ENCODE results near the gene CCDC158.

Gene CCDC158

GRCh38 chr4:76401654-76402053, 19.3 kb downstream of the CCDC158 start:
- Mint-ChIP-seq H3K4me1 (ENCODE audit: low read depth) (no peaks in the 10 kb centered on the region), H3K9me3 (no peaks in the 10 kb centered on the region), H3K36me3 (ENCODE audit: low read depth) (no peaks in the 10 kb centered on the region), H3K4me3 (no peak overlapping the region), H3K27me3 (peaks cover 17% of the 10 kb centered on the region), H3K27ac (no peak overlapping the region)
- DNase-seq = no peak

DNA sequence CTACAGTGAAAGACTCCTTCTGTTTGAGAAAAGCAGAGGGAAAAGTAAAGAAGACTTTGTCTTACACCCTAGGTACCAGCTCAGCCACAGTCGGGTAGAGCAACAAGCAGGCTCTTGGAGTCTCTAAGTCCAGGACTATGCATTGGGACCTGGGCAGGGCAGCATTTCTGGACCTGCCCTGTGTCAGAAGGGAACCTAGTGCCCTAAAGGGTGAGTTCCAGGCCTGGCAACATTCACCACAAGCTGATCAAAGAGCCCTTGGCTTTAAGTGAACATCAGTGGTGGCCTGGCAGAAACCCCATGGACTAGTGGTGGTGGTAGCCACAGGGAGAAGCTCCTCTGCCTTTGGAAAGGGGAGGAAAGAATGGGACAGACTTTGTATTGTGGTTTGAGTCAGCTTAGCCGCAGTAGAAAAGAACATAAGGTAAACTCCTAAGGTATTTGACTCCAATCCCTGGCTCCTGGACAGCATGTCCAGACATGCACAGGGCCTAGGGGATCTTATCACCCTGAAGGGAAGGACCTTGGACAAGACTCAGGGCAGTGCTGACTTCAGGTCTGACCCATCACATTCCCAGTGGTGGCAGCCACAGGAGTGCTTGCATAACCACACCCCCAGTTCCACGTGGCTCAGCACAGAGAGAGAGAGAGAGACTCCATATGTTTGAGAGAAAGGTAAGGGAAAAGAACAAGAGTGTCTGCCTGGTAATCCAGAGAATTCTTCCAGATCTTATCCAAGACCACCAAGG, 32.6 kb downstream of the CCDC158 start:
- no peak for DNase-seq
- Mint-ChIP-seq H3K36me3 (ENCODE audit: low read depth) (no peaks in the 10 kb centered on the region), H3K4me1 (ENCODE audit: low read depth) (no peaks in the 10 kb centered on the region), H3K27me3 (peaks cover 56% of the 10 kb centered on the region), H3K4me3 (no peak overlapping the region), H3K27ac (no peak overlapping the region), H3K9me3 (peaks cover 11% of the 10 kb centered on the region)

GRCh38 chr4:76386566-76387305, 34.2 kb downstream of the CCDC158 start:
- Mint-ChIP-seq H3K4me1 (ENCODE audit: low read depth) (no peaks in the 10 kb centered on the region), H3K27ac (no peak overlapping the region), H3K27me3 (peaks cover 53% of the 10 kb centered on the region), H3K36me3 (ENCODE audit: low read depth) (no peaks in the 10 kb centered on the region), H3K4me3 (no peak overlapping the region), H3K9me3 (peaks cover 9% of the 10 kb centered on the region)
- no peak for DNase-seq

GRCh38 chr4:76385974-76386373, 35.0 kb downstream of the CCDC158 start:
- H3K4me1 Mint-ChIP-seq (ENCODE audit: low read depth) = no peaks in the 10 kb centered on the region
- no peaks in the 10 kb centered on the region for H3K36me3 Mint-ChIP-seq (ENCODE audit: low read depth)
- H3K27ac Mint-ChIP-seq = no peak overlapping the region
- no peak overlapping the region for H3K4me3 Mint-ChIP-seq
- H3K9me3 Mint-ChIP-seq = peaks cover 9% of the 10 kb centered on the region
- no peak for DNase-seq
- H3K27me3 Mint-ChIP-seq = peaks cover 47% of the 10 kb centered on the region

GRCh38 chr4:76384052-76384451, 36.9 kb downstream of the CCDC158 start:
- H3K27me3 Mint-ChIP-seq = peaks cover 38% of the 10 kb centered on the region
- no peak overlapping the region for H3K27ac Mint-ChIP-seq
- no peaks in the 10 kb centered on the region for H3K36me3 Mint-ChIP-seq (ENCODE audit: low read depth)
- no peaks in the 10 kb centered on the region for H3K4me1 Mint-ChIP-seq (ENCODE audit: low read depth)
- H3K9me3 Mint-ChIP-seq = peaks cover 4% of the 10 kb centered on the region
- DNase-seq = no peak
- no peak overlapping the region for H3K4me3 Mint-ChIP-seq

GRCh38 chr4:76383001-76383400, 37.9 kb downstream of the CCDC158 start:
- H3K4me1 Mint-ChIP-seq (ENCODE audit: low read depth) = peaks cover under 1% of the 10 kb centered on the region
- no peak for DNase-seq
- H3K27ac Mint-ChIP-seq = no peak overlapping the region
- peaks cover 31% of the 10 kb centered on the region for H3K27me3 Mint-ChIP-seq
- no peaks in the 10 kb centered on the region for H3K36me3 Mint-ChIP-seq (ENCODE audit: low read depth)
- H3K4me3 Mint-ChIP-seq = no peak overlapping the region
- H3K9me3 Mint-ChIP-seq = peaks cover 4% of the 10 kb centered on the region

- Mint-ChIP-seq H3K9me3 (peaks cover 4% of the 10 kb centered on the region), H3K36me3 (ENCODE audit: low read depth) (no peaks in the 10 kb centered on the region), H3K4me1 (ENCODE audit: low read depth) (peaks cover 1% of the 10 kb centered on the region), H3K4me3 (no peak overlapping the region), H3K27me3 (peaks cover 31% of the 10 kb centered on the region), H3K27ac (no peak overlapping the region)
- no peak for DNase-seq
Observed at GRCh38 chr4:76381986-76382385, 39.0 kb downstream of the CCDC158 start.

DNA sequence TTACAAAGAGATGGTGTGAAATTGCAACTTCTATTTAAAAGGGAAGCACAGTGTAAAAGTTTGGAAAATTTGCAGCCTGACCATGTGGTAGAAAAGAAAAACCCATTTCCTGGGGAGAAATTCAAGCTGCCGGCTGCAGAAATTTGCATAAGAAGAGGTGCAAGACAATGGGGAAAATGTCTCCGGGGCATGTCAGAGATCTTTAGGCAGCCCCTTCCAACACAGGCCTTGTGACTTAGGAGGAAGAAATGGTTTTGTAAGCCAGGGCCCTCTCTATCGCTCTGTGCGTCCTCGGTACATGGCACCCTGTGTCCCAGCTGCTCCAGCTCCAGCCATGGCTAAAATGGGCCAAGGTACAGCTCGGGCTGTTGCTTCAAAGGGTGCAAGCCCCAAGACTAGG, 40.4 kb downstream of the CCDC158 start:
- H3K36me3 Mint-ChIP-seq (ENCODE audit: low read depth) = no peaks in the 10 kb centered on the region
- peaks cover 4% of the 10 kb centered on the region for H3K9me3 Mint-ChIP-seq
- H3K27me3 Mint-ChIP-seq = peaks cover 23% of the 10 kb centered on the region
- no peak for DNase-seq
- no peak overlapping the region for H3K4me3 Mint-ChIP-seq
- H3K4me1 Mint-ChIP-seq (ENCODE audit: low read depth) = peaks cover 1% of the 10 kb centered on the region
- H3K27ac Mint-ChIP-seq = no peak overlapping the region

- Mint-ChIP-seq H3K27ac (no peak overlapping the region), H3K4me1 (ENCODE audit: low read depth) (peaks cover 5% of the 10 kb centered on the region), H3K4me3 (no peak overlapping the region), H3K36me3 (ENCODE audit: low read depth) (no peaks in the 10 kb centered on the region), H3K9me3 (peaks cover 4% of the 10 kb centered on the region), H3K27me3 (no peaks in the 10 kb centered on the region)
- DNase-seq = peak; percentile 38
Observed at GRCh38 chr4:76377911-76378310, 43.0 kb downstream of the CCDC158 start.

DNA sequence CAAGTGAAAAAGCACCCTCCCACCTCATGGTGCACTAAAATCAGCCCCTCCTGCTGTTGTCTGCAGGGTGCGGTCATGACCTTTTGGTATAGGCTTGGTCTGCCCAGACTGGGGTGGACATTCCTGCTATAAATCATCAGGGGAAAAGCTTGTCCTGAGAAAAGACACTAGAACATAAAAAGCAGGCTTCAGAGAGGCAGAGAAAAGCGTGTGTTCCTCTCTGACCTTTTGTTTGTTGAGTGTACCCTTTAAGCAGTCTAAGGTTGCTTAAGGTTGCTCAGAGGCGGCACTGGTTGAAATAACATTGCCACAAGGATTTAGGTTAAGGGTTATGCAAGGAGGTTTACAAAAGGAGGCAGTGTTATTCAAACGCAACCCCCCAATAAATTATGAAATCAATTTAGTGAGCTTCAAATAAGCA, 43.5 kb downstream of the CCDC158 start:
- H3K36me3 Mint-ChIP-seq (ENCODE audit: low read depth) = no peaks in the 10 kb centered on the region
- peaks cover 4% of the 10 kb centered on the region for H3K9me3 Mint-ChIP-seq
- no peak for DNase-seq
- H3K4me3 Mint-ChIP-seq = no peak overlapping the region
- peaks cover 5% of the 10 kb centered on the region for H3K4me1 Mint-ChIP-seq (ENCODE audit: low read depth)
- H3K27ac Mint-ChIP-seq = no peak overlapping the region
- H3K27me3 Mint-ChIP-seq = no peaks in the 10 kb centered on the region

DNA sequence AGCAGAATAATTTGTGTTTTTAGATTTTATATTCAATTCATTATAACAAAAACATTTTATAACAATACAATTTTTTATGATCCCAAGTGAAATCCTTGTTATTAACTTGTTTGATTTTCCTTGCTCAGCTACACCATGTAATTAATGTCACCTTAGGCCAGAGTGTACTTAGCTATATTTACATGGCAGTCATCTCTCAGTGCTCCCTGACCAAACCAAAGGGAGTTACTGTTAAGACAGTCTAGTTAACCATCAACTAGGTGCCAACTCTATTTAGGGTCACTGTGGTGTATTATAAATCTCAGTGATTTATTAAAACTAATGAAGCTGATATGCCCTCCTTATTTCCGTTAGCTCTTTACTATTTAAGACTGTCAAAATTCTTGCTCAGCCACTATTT, 44.4 kb downstream of the CCDC158 start:
- no peak overlapping the region for H3K27ac Mint-ChIP-seq
- H3K9me3 Mint-ChIP-seq = peaks cover 4% of the 10 kb centered on the region
- no peaks in the 10 kb centered on the region for H3K27me3 Mint-ChIP-seq
- no peak overlapping the region for H3K4me3 Mint-ChIP-seq
- peaks cover 5% of the 10 kb centered on the region for H3K4me1 Mint-ChIP-seq (ENCODE audit: low read depth)
- DNase-seq = no peak
- no peaks in the 10 kb centered on the region for H3K36me3 Mint-ChIP-seq (ENCODE audit: low read depth)

DNA sequence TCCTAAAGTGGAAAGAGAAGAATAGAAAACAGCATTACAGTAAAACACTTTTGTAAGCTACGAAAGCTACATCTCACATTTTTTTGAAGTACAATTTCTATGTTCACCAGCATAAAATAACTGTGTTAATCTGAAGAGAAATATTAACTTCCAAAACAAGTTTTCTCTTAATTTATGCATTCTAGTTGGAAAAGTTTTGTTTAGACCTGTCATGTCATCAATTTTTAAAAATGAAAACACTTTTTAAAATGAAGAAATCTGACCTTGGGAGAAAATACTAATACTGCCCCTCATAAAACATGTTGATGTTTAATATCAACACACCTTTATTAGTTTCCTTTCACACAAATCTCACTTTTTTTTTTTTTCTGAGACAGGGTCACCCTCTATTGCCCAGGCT, 45.2 kb downstream of the CCDC158 start:
- Mint-ChIP-seq H3K27me3 (no peaks in the 10 kb centered on the region), H3K36me3 (ENCODE audit: low read depth) (no peaks in the 10 kb centered on the region), H3K4me3 (no peak overlapping the region), H3K4me1 (ENCODE audit: low read depth) (peaks cover 5% of the 10 kb centered on the region), H3K27ac (no peak overlapping the region), H3K9me3 (peaks cover 4% of the 10 kb centered on the region)
- DNase-seq = no peak

DNA sequence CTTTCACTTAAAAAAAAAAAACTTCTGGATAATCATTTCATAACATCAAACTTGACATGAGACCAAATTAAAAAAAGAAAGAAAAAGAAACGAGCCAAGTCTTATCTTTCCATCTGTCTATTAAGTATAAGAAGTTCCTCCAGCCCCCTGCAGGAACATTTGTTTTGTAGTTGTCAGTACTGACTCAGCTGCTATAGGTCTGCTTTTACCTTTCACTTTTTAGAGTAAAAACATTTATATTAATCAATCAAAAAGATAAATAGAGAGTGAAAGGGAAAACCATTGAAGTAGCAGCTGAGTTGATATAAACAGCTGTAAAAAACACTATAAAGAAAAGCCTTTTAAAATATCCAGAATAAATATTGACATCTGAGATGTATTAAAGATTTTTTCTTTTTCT, 46.1 kb downstream of the CCDC158 start:
- Mint-ChIP-seq H3K4me3 (no peak overlapping the region), H3K4me1 (ENCODE audit: low read depth) (peaks cover 5% of the 10 kb centered on the region), H3K27ac (no peak overlapping the region), H3K36me3 (ENCODE audit: low read depth) (no peaks in the 10 kb centered on the region), H3K9me3 (peaks cover under 1% of the 10 kb centered on the region), H3K27me3 (no peaks in the 10 kb centered on the region)
- no peak for DNase-seq

- no peak for DNase-seq
- Mint-ChIP-seq H3K9me3 (no peaks in the 10 kb centered on the region), H3K27me3 (no peaks in the 10 kb centered on the region), H3K27ac (no peak overlapping the region), H3K4me1 (ENCODE audit: low read depth) (peaks cover 5% of the 10 kb centered on the region), H3K4me3 (no peak overlapping the region), H3K36me3 (ENCODE audit: low read depth) (no peaks in the 10 kb centered on the region)
Observed at GRCh38 chr4:76373919-76374552, 46.9 kb downstream of the CCDC158 start.

DNA sequence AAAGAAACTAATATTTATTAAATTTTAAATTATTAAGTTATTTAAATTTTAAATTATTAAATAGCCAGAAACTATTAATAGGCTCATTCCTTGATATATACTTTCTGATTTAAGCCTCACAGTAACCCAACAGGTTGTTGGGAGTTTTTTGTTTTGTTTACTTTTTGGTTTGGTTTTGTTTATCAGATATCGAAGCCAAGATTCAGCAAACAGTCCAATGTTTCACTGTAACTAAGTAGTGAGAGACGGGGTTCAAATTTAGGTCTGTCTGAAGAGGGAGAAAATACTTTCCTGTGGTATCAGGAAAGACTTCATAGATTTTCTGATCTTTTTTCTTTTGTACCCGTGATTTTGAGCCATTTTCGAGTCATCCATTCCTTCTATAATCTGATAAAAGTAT, 54.2 kb downstream of the CCDC158 start:
- DNase-seq = no peak
- H3K9me3 Mint-ChIP-seq = no peaks in the 10 kb centered on the region
- no peak overlapping the region for H3K27ac Mint-ChIP-seq

More for the DNA sequence above, 54.2 kb downstream of the CCDC158 start:
- Mint-ChIP-seq H3K4me1 (ENCODE audit: low read depth) (peaks cover 8% of the 10 kb centered on the region), H3K27me3 (peaks cover 10% of the 10 kb centered on the region), H3K4me3 (no peak overlapping the region), H3K36me3 (ENCODE audit: low read depth) (no peaks in the 10 kb centered on the region)
